Measurements from ENCODE around the gene FOLR1. TPM values are rescaled to one million over a fixed set of nuclear protein-coding genes. Genes with fewer than 3 reads are reported as not detected.
"Not testable (repeated sequence)": the region's sequence is repeated elsewhere in the genome, so short reads cannot be mapped to it uniquely, and the experiment has no call there.

FOLR1 gene
- polyA plus RNA-seq, 3 donors: 50.6 to 57.0 (median 53.7) TPM

GRCh38 chr11:72180892-72181552 is 10.9 kb upstream of the FOLR1 start:
- DNase-seq (ENCODE audit: low read depth in 3 of 3, low spot score in 2 of 3): not testable (repeated sequence)

- DNase-seq (ENCODE audit: low read depth in 3 of 3, low spot score in 2 of 3): not testable (repeated sequence)
Observed at GRCh38 chr11:72181553-72181958, 10.4 kb upstream of the FOLR1 start.

- no peak for DNase-seq (ENCODE audit: low read depth in 3 of 3, low spot score in 2 of 3)
Observed at GRCh38 chr11:72188267-72188666, 3.7 kb upstream of the FOLR1 start.

- peak in 2 of 3 donors; percentile 19 to 30 for DNase-seq (ENCODE audit: low read depth in 3 of 3, low spot score in 2 of 3)
Observed at GRCh38 chr11:72189455-72190250, 2.3 kb upstream of the FOLR1 start.

- no peak for DNase-seq (ENCODE audit: low read depth in 3 of 3, low spot score in 2 of 3)
Observed at GRCh38 chr11:72190631-72191071, 1.3 kb upstream of the FOLR1 start.

GRCh38 chr11:72195518-72196270 is 3.8 kb downstream of the FOLR1 start:
- no peak for DNase-seq (ENCODE audit: low read depth in 3 of 3, low spot score in 2 of 3)

- not testable (repeated sequence) for DNase-seq (ENCODE audit: low read depth in 3 of 3, low spot score in 2 of 3)
Observed at GRCh38 chr11:72201445-72201844, 9.5 kb downstream of the FOLR1 start.

GRCh38 chr11:72202571-72202970 is 10.6 kb downstream of the FOLR1 start:
- DNase-seq (ENCODE audit: low read depth in 3 of 3, low spot score in 2 of 3): no peak

GRCh38 chr11:72203163-72203562 is 11.2 kb downstream of the FOLR1 start:
- no peak for DNase-seq (ENCODE audit: low read depth in 3 of 3, low spot score in 2 of 3)

GRCh38 chr11:72204886-72205285 is 12.9 kb downstream of the FOLR1 start:
- DNase-seq (ENCODE audit: low read depth in 3 of 3, low spot score in 2 of 3): no peak

- DNase-seq (ENCODE audit: low read depth in 3 of 3, low spot score in 2 of 3): not testable (repeated sequence)
Observed at GRCh38 chr11:72206794-72207193, 14.9 kb downstream of the FOLR1 start.

- no peak for DNase-seq (ENCODE audit: low read depth in 3 of 3, low spot score in 2 of 3)
Observed at GRCh38 chr11:72208281-72208680, 16.3 kb downstream of the FOLR1 start.

- DNase-seq (ENCODE audit: low read depth in 3 of 3, low spot score in 2 of 3): no peak
Observed at GRCh38 chr11:72209101-72209500, 17.2 kb downstream of the FOLR1 start.

GRCh38 chr11:72216638-72217037 is 24.7 kb downstream of the FOLR1 start, which contains the start of gene FOLR2:
TSS of gene FOLR2 (plus strand) at chr11:72216794. CDS start at chr11:72218585, 1,791 bp downstream.
- DNase-seq (ENCODE audit: low read depth in 3 of 3, low spot score in 2 of 3): no peak

GRCh38 chr11:72217841-72218240 is 25.9 kb downstream of the FOLR1 start:
- no peak for DNase-seq (ENCODE audit: low read depth in 3 of 3, low spot score in 2 of 3)

GRCh38 chr11:72218251-72218745 is 26.4 kb downstream of the FOLR1 start:
- DNase-seq (ENCODE audit: low read depth in 3 of 3, low spot score in 2 of 3): no peak

GRCh38 chr11:72220696-72221363 is 28.9 kb downstream of the FOLR1 start:
- no peak for DNase-seq (ENCODE audit: low read depth in 3 of 3, low spot score in 2 of 3)

- no peak for DNase-seq (ENCODE audit: low read depth in 3 of 3, low spot score in 2 of 3)
Observed at GRCh38 chr11:72221386-72222075, 29.6 kb downstream of the FOLR1 start.

GRCh38 chr11:72222106-72222891 is 30.4 kb downstream of the FOLR1 start:
- no peak for DNase-seq (ENCODE audit: low read depth in 3 of 3, low spot score in 2 of 3)

All from right renal cortex interstitium (tissue), 3 donors.